ENCODE measurements around the gene ATP2B1. TPM values are rescaled to one million over a fixed set of nuclear protein-coding genes. Genes with fewer than 3 reads are reported as not detected.

The ATP2B1 gene
- total RNA-seq, 2 donors from 2014 or later, result 16.4 to 80.3 TPM

DNA sequence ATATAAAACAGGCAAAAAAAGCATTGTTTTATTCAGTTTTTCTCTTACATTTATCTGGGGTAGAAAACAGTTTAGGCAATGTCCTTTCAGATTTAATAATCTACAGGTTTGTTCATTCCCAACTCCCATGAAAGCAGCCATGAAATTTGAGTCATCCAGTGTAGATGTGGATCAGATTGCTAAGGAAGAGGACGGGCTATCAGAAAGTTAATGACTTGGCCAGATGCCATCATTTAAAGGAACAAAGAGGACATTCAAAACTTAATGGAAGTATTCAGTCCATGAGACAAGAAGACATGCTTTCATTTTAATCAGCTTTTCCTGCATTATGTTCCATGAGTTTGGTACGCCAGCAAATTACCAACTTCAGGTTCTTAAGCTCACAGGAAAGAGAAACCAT is 151.7 kb downstream of the ATP2B1 start:
- intact Hi-C loops (cut with DNase I), result no loop called here
- TF ChIP-seq, protein P1, sequence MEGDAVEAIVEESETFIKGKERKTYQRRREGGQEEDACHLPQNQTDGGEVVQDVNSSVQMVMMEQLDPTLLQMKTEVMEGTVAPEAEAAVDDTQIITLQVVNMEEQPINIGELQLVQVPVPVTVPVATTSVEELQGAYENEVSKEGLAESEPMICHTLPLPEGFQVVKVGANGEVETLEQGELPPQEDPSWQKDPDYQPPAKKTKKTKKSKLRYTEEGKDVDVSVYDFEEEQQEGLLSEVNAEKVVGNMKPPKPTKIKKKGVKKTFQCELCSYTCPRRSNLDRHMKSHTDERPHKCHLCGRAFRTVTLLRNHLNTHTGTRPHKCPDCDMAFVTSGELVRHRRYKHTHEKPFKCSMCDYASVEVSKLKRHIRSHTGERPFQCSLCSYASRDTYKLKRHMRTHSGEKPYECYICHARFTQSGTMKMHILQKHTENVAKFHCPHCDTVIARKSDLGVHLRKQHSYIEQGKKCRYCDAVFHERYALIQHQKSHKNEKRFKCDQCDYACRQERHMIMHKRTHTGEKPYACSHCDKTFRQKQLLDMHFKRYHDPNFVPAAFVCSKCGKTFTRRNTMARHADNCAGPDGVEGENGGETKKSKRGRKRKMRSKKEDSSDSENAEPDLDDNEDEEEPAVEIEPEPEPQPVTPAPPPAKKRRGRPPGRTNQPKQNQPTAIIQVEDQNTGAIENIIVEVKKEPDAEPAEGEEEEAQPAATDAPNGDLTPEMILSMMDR (IDR thresholded peaks at IDR 0.05), result no peak
- TF ChIP-seq POLR2AphosphoS5 (IDR thresholded peaks at IDR 0.05), result no peak
- TF ChIP-seq POLR2A (IDR thresholded peaks at IDR 0.05), result no peak
- no peaks in the 10 kb centered on the region for H3K36me3 ChIP-seq
- 55% methylated on average over 2 of the region's 2 CpGs for WGBS
- H3K27ac ChIP-seq, result no peak overlapping the region
- no peaks in the 10 kb centered on the region for H3K4me1 ChIP-seq (replicated peaks)
- DNase-seq (ENCODE audit: low spot score), result no peak
- H3K9me3 ChIP-seq, result no peaks in the 10 kb centered on the region
- no peaks in the 10 kb centered on the region for H3K27me3 ChIP-seq (replicated peaks; ENCODE audit: insufficient read depth)
- no peak overlapping the region for H3K4me3 ChIP-seq

GRCh38 chr12:89552376-89552775 is 156.3 kb downstream of the ATP2B1 start:
- H3K9me3 ChIP-seq, result no peaks in the 10 kb centered on the region
- WGBS, result 19% methylated on average over 1 of the region's 1 CpG
- DNase-seq (ENCODE audit: low spot score), result no peak
- no peaks in the 10 kb centered on the region for H3K27me3 ChIP-seq (replicated peaks; ENCODE audit: insufficient read depth)
- TF ChIP-seq POLR2A (IDR thresholded peaks at IDR 0.05), result no peak
- TF ChIP-seq POLR2AphosphoS5 (IDR thresholded peaks at IDR 0.05), result no peak
- TF ChIP-seq, protein P1 (IDR thresholded peaks at IDR 0.05), result no peak
- no peak overlapping the region for H3K4me3 ChIP-seq
- no peak overlapping the region for H3K27ac ChIP-seq
- H3K36me3 ChIP-seq, result no peaks in the 10 kb centered on the region
- intact Hi-C loops (cut with DNase I), result no loop called here
- no peaks in the 10 kb centered on the region for H3K4me1 ChIP-seq (replicated peaks)

DNA sequence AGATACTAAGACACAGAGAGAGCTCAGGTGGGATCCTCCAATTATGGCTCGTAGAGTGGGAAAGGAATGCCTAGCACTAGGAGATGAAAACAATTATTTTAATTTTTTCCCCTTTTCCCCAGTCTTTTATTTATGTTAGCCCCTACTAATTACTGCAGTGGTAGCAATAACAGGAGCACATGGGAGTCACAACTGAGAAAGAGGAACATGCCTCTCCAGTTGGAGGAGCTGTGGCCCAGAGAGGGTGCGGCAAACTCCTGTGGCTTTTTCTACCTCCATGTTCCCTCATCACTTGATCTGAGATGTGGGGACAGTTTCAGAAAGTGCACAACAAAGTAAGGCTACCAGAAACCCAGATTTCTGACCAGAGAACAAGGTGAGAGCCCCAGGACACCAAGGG is 156.9 kb downstream of the ATP2B1 start:
- H3K27me3 ChIP-seq (replicated peaks; ENCODE audit: insufficient read depth), result no peaks in the 10 kb centered on the region
- intact Hi-C loops (cut with DNase I), result no loop called here
- no peaks in the 10 kb centered on the region for H3K36me3 ChIP-seq
- 96% methylated on average over 2 of the region's 2 CpGs for WGBS
- H3K9me3 ChIP-seq, result no peaks in the 10 kb centered on the region
- no peaks in the 10 kb centered on the region for H3K4me1 ChIP-seq (replicated peaks)
- H3K4me3 ChIP-seq, result no peak overlapping the region
- no peak for DNase-seq (ENCODE audit: low spot score)
- no peak for TF ChIP-seq POLR2A (IDR thresholded peaks at IDR 0.05)
- TF ChIP-seq POLR2AphosphoS5 (IDR thresholded peaks at IDR 0.05), result no peak
- TF ChIP-seq, protein P1 (IDR thresholded peaks at IDR 0.05), result no peak
- H3K27ac ChIP-seq, result no peak overlapping the region

DNA sequence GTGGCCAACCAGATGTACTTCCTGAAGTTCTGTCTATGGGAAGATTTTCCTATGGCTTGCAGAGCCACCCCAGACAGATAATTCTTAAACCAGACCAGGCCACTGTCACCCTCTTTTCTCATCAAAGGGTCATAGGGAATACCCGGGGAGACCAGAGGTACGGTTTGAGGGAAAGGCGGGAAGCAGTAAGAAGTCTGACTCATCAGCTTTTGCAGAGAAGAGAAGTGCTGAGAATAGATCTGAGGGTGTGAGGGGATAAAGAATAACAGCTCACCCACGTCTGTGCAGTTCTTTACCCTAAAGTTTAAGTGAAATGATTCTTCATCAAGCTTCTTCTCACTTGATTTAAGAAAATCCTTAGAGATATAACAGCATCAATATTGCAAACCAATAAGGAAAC is 161.5 kb downstream of the ATP2B1 start:
- intact Hi-C loops (cut with DNase I), result loop anchor here (10.0 kb wide), 3 partner anchors 558 to 1368 kb away; no protein-coding TSS in a partner anchor
- 80% methylated on average over 4 of the region's 4 CpGs for WGBS
- no peak overlapping the region for H3K27ac ChIP-seq
- no peaks in the 10 kb centered on the region for H3K4me1 ChIP-seq (replicated peaks)
- TF ChIP-seq POLR2A (IDR thresholded peaks at IDR 0.05) (no peak), POLR2AphosphoS5 (IDR thresholded peaks at IDR 0.05) (no peak)
- TF ChIP-seq, protein P1 (IDR thresholded peaks at IDR 0.05), result no peak
- H3K36me3 ChIP-seq, result no peaks in the 10 kb centered on the region
- DNase-seq (ENCODE audit: low spot score), result no peak
- no peaks in the 10 kb centered on the region for H3K9me3 ChIP-seq
- H3K27me3 ChIP-seq (replicated peaks; ENCODE audit: insufficient read depth), result no peaks in the 10 kb centered on the region
- no peak overlapping the region for H3K4me3 ChIP-seq

GRCh38 chr12:89546151-89546550 is 162.5 kb downstream of the ATP2B1 start:
- H3K4me3 ChIP-seq, result no peak overlapping the region
- no peaks in the 10 kb centered on the region for H3K36me3 ChIP-seq
- H3K27ac ChIP-seq, result no peak overlapping the region
- no peaks in the 10 kb centered on the region for H3K27me3 ChIP-seq (replicated peaks; ENCODE audit: insufficient read depth)
- DNase-seq (ENCODE audit: low spot score), result no peak
- no peaks in the 10 kb centered on the region for H3K4me1 ChIP-seq (replicated peaks)
- no peaks in the 10 kb centered on the region for H3K9me3 ChIP-seq
- intact Hi-C loops (cut with DNase I), result loop anchor here (10.0 kb wide), 3 partner anchors 559 to 1369 kb away; no protein-coding TSS in a partner anchor
- WGBS, result 87% methylated on average over 4 of the region's 4 CpGs
- TF ChIP-seq POLR2AphosphoS5 (IDR thresholded peaks at IDR 0.05), result no peak
- TF ChIP-seq, protein P1 (IDR thresholded peaks at IDR 0.05), result no peak
- TF ChIP-seq POLR2A (IDR thresholded peaks at IDR 0.05), result no peak
